Endothelial cell of umbilical vein (primary cell): ENCODE measurements around the gene BNC2. TPM values are rescaled to one million over a fixed set of nuclear protein-coding genes. Genes with fewer than 3 reads are reported as not detected.

ENCODE experiments used
- BruUV-seq: library from RNA; stranded (reverse); fragments of 400-500 nt; replicated peaks from 2 replicates; lab custom pipeline; 2021; lab: Mats Ljungman, UMichigan
- CTCF ChIA-PET: fragments of 300-600, 350-600 bp; sonication (Branson Sonifier 250); formaldehyde crosslinking; loops from one replicate; lab custom pipeline; 2021; ENCODE audit warnings: antibody characterized with exemption, inconsistent platforms; lab: Charles Lee
- POLR2A ChIA-PET: fragments of 300-600, 350-600 bp; sonication (Branson Sonifier 250); formaldehyde crosslinking; loops from one replicate; lab custom pipeline; 2021; ENCODE audit warnings: antibody characterized with exemption, inconsistent platforms; lab: Charles Lee
- DNase-seq: peaks from one replicate; pipeline ENCODE4 v3.0.0-alpha.2; 2011; ENCODE audit warnings: low read depth, low spot score
- FAIRE-seq: peaks from 2 replicates; lab custom pipeline; 2011; peaks lifted over from hg19 to GRCh38; lab: Jason Lieb, UNC
- H2AFZ ChIP-seq: 2 replicates; pipeline ENCODE4 v1.6.0; 2012; ENCODE audit warnings: low read depth, low read length, control low read depth, inconsistent platforms
- H3K27ac ChIP-seq: 2 replicates; pipeline ENCODE4 v1.5.1; 2011; ENCODE audit warnings: low read depth, mild to moderate bottlenecking, control low read depth, low read length, moderate library complexity; ENCODE audit not compliant: insufficient read depth
- H3K27me3 ChIP-seq, 2 experiments: 2 replicates each; pipeline versions ENCODE4 v1.6.0 to v1.6.1; 2011; ENCODE audit warnings: low read length in 2 of 2, mixed read lengths in 1 of 2; ENCODE audit not compliant: control insufficient read depth in 2 of 2, insufficient read depth in 2 of 2
- H3K36me3 ChIP-seq, 2 experiments: 2 replicates in 1 of 2; 3 replicates in 1 of 2; pipeline ENCODE4 v1.5.1; 2011; ENCODE audit warnings: low read length in 2 of 2, mild to moderate bottlenecking in 1 of 2, moderate library complexity in 1 of 2; ENCODE audit not compliant: control insufficient read depth in 2 of 2, insufficient read depth in 2 of 2; ENCODE audit errors: extremely low read depth in 1 of 2
- H3K4me1 ChIP-seq: 3 replicates; pipeline ENCODE4 v1.5.1; 2011; ENCODE audit warnings: mild to moderate bottlenecking, low read length; ENCODE audit not compliant: control insufficient read depth, insufficient read depth; ENCODE audit errors: extremely low read depth
- H3K4me2 ChIP-seq: 2 replicates; pipeline ENCODE4 v1.6.1; 2011; ENCODE audit warnings: low read length, control low read depth, mixed read lengths; ENCODE audit not compliant: insufficient read depth
- H3K4me3 ChIP-seq, 3 experiments: fragments of 200-600 bp in 1 of 3; sonication (generic), shearing (Covaris generic) in 1 of 3; replicated peaks in 1 of 3; 2 replicates each; pipeline ENCODE4 v1.5.1; 2011 to 2016; ENCODE audit warnings: control low read depth in 3 of 3, low read length in 3 of 3, mild to moderate bottlenecking in 2 of 3, inconsistent platforms in 1 of 3, low read depth in 1 of 3, moderate library complexity in 1 of 3; ENCODE audit not compliant: insufficient read depth in 1 of 3
- H3K79me2 ChIP-seq: 2 replicates; pipeline ENCODE4 v1.6.0; 2012; ENCODE audit warnings: low read length, inconsistent platforms; ENCODE audit not compliant: control insufficient read depth, insufficient read depth
- H3K9ac ChIP-seq: replicated peaks from 2 replicates; pipeline ENCODE3; 2011; ENCODE audit warnings: low read length, control low read depth; ENCODE audit not compliant: insufficient read depth; ENCODE audit errors: extremely low read depth
- H3K9me1 ChIP-seq: replicated peaks from 3 replicates; pipeline ENCODE4 v1.6.0; 2011; ENCODE audit warnings: mild to moderate bottlenecking, low read length; ENCODE audit not compliant: control insufficient read depth, insufficient read depth; ENCODE audit errors: extremely low read depth
- H3K9me3 ChIP-seq: replicated peaks from 2 replicates; pipeline ENCODE4 v1.5.1; 2012; ENCODE audit warnings: low read length, inconsistent platforms; ENCODE audit not compliant: control insufficient read depth, insufficient read depth
- H4K20me1 ChIP-seq: replicated peaks from 2 replicates; pipeline ENCODE3; 2011; ENCODE audit warnings: mild to moderate bottlenecking, low read length; ENCODE audit not compliant: control insufficient read depth, insufficient read depth; ENCODE audit errors: extremely low read depth
- EZH2 ChIP-seq: IDR thresholded peaks from 2 replicates; pipeline ENCODE4 v1.6.1; 2012; ENCODE audit warnings: borderline replicate concordance, low read depth, mild to moderate bottlenecking, moderate library complexity, low read length, inconsistent platforms; ENCODE audit not compliant: severe bottlenecking
- FOS ChIP-seq: IDR thresholded peaks from 2 replicates; pipeline ENCODE4 v1.6.1; 2011; ENCODE audit warnings: mild to moderate bottlenecking, low read length, moderate library complexity, borderline replicate concordance; ENCODE audit not compliant: insufficient read depth
- GATA2 ChIP-seq: IDR thresholded peaks from 2 replicates; pipeline ENCODE4 v1.7.0; 2011; ENCODE audit warnings: low read depth, mild to moderate bottlenecking, moderate library complexity, mixed read lengths, low read length; ENCODE audit not compliant: insufficient read length, insufficient read depth
- JUN ChIP-seq: IDR thresholded peaks from 2 replicates; pipeline ENCODE4 v1.6.1; 2011; ENCODE audit warnings: borderline replicate concordance, low read depth; ENCODE audit not compliant: insufficient read length, insufficient read depth
- MYC ChIP-seq: IDR thresholded peaks from one replicate; pipeline ENCODE4 v1.6.1; 2011; ENCODE audit warnings: mild to moderate bottlenecking, low read depth, low read length
- POLR2A ChIP-seq: IDR thresholded peaks from 2 replicates; pipeline ENCODE4 v1.6.1; 2012; ENCODE audit warnings: low read depth, mild to moderate bottlenecking, control low read depth, low read length
- POLR2AphosphoS5 ChIP-seq: IDR thresholded peaks from 2 replicates; pipeline ENCODE4 v1.6.1; 2012; ENCODE audit warnings: low read depth, mild to moderate bottlenecking, control low read depth, low read length, moderate library complexity; ENCODE audit not compliant: insufficient read depth
- dilution Hi-C: fragments of 300-500 bp; cut with MboI; formaldehyde crosslinking; loops from one replicate; pipeline ENCODE4 v1.15.0; 2019; ENCODE audit warnings: low sequenced_read_pairs; ENCODE audit not compliant: extremely low pct_ligation_motif_present
- intact Hi-C: fragments of 100-400 bp; cut with micrococcal nuclease; formaldehyde crosslinking; loops from one replicate; pipeline ENCODE4 v1.10.0; 2022
- polyA plus RNA-seq, 4 experiments: library from polyadenylated mRNA; depleted of rRNA in 3 of 4; stranded (reverse) in 3 of 4; unstranded in 1 of 4; fragments of >200 nt; gene quantifications; 2 replicates each; pipeline versions ENCODE4 v1.2.1 to v1.2.3, GENCODE V29; 2011 to 2012; ENCODE audit warnings: missing spikeins in 1 of 4
- total RNA-seq: library from RNA; stranded (reverse); gene quantifications from 2 replicates; pipeline ENCODE4 v1.2.3, GENCODE V29; 2021
- TF ChIP-seq, protein P1 (sequence below), 2 donors: IDR thresholded peaks; 1 replicate in 1 of 2; 2 replicates in 1 of 2; pipeline ENCODE4 v1.5.1; 2011; ENCODE audit warnings: low read length in 2 of 2, mild to moderate bottlenecking in 2 of 2, moderate library complexity in 2 of 2, control low read depth in 1 of 2, inconsistent platforms in 1 of 2, low read depth in 1 of 2; ENCODE audit not compliant: insufficient read depth in 1 of 2; ENCODE audit errors: extremely low read depth in 1 of 2
- TF ChIP-seq, protein P2 (sequence below): IDR thresholded peaks from 2 replicates; pipeline ENCODE4 v1.6.1; 2011; ENCODE audit not compliant: insufficient read depth, insufficient read length

BNC2 gene
- total and polyA plus RNA-seq, 2 donors (not counting 3 experiments of a cell fraction or from before 2014, with no cell fraction given), result 12.1 to 34.3 TPM

DNA sequence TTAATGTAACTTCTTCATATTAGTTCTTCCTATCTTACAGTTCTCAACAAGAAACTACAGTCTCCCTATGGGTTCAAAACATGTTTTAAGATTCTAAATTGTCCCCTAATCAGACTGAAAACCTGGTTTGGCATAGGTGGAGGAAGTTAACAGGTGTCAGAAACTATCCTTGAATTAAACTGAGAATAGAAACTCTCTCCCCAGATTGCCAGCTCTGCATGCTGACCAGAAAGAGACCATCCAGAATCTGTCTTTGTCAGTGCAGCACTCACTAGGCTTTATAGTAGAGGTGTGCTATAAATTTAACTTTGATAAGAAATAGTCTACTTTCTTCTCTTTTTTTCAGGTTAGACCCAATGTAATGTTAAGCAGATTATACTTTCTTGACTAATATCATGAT, 63.8 kb downstream of the BNC2 start:
- Histone ChIP-seq H3K9ac (no peak overlapping the region), H3K36me3 (no peaks in the 10 kb centered on the region), H3K4me3 (no peak overlapping the region), H2AFZ (no peak overlapping the region), H3K4me2 (no peak overlapping the region), H3K79me2 (no peaks in the 10 kb centered on the region), H4K20me1 (no peaks in the 10 kb centered on the region), H3K27ac (no peak overlapping the region), H3K4me1 (no peaks in the 10 kb centered on the region), H3K27me3 (no peaks in the 10 kb centered on the region), H3K9me3 (no peaks in the 10 kb centered on the region), H3K9me1 (no peaks in the 10 kb centered on the region)
- TF ChIP-seq JUN (no peak), MYC (no peak), POLR2AphosphoS5 (no peak), FOS (no peak), POLR2A (no peak), EZH2 (no peak), GATA2 (no peak)
- TF ChIP-seq, protein P1, sequence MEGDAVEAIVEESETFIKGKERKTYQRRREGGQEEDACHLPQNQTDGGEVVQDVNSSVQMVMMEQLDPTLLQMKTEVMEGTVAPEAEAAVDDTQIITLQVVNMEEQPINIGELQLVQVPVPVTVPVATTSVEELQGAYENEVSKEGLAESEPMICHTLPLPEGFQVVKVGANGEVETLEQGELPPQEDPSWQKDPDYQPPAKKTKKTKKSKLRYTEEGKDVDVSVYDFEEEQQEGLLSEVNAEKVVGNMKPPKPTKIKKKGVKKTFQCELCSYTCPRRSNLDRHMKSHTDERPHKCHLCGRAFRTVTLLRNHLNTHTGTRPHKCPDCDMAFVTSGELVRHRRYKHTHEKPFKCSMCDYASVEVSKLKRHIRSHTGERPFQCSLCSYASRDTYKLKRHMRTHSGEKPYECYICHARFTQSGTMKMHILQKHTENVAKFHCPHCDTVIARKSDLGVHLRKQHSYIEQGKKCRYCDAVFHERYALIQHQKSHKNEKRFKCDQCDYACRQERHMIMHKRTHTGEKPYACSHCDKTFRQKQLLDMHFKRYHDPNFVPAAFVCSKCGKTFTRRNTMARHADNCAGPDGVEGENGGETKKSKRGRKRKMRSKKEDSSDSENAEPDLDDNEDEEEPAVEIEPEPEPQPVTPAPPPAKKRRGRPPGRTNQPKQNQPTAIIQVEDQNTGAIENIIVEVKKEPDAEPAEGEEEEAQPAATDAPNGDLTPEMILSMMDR (IDR thresholded peaks at IDR 0.05; ENCODE audit: extremely low read depth in 1 of 2, insufficient read depth in 1 of 2, low read depth in 1 of 2, low read length in 2 of 2), result no peak
- TF ChIP-seq, protein P2, sequence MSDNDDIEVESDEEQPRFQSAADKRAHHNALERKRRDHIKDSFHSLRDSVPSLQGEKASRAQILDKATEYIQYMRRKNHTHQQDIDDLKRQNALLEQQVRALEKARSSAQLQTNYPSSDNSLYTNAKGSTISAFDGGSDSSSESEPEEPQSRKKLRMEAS, result no peak
- intact Hi-C loops (no loop called here), dilution Hi-C loops (no loop called here)
- FAIRE-seq (no peak), DNase-seq (no peak)
- ChIA-PET POLR2A (no interaction called here), CTCF (no interaction called here)
- BruUV-seq, result no TSS peak
